IMR-90 (cell line): ENCODE measurements around the gene EP300.
"Not testable (repeated sequence)": the region's sequence is repeated elsewhere in the genome, so short reads cannot be mapped to it uniquely, and the experiment has no call there.

Source experiments
- BHLHE40 ChIP-seq: fragments of 150-350 bp; IDR thresholded peaks from 2 replicates; pipeline ENCODE4 v1.6.1; 2016; ENCODE audit warnings: mild to moderate bottlenecking, low read depth, low read length
- CEBPB ChIP-seq: IDR thresholded peaks from 2 replicates; pipeline ENCODE4 v1.6.1; 2012; ENCODE audit warnings: low read depth, low read length, improper control_type of control experiment
- CHD1 ChIP-seq: IDR thresholded peaks from 2 replicates; pipeline ENCODE4 v1.6.1; 2012; ENCODE audit warnings: low read depth, low read length, improper control_type of control experiment
- CTCF ChIP-seq: conservative IDR thresholded peaks from 2 replicates; pipeline ENCODE4 v1.5.1; 2012; ENCODE audit warnings: mild to moderate bottlenecking, low read depth, low read length, improper control_type of control experiment
- ELK1 ChIP-seq: fragments of 150-350 bp; IDR thresholded peaks from 2 replicates; pipeline ENCODE4 v1.6.1; 2016; ENCODE audit warnings: low read depth, mild to moderate bottlenecking, low read length, moderate library complexity, borderline replicate concordance
- MAFK ChIP-seq: IDR thresholded peaks from 2 replicates; pipeline ENCODE4 v1.6.1; 2012; ENCODE audit warnings: low read depth, low read length, improper control_type of control experiment
- NFE2L2 ChIP-seq: fragments of 150-350 bp; IDR thresholded peaks from 2 replicates; pipeline ENCODE4 v1.6.1; 2016; ENCODE audit warnings: low read depth, mild to moderate bottlenecking, low read length
- POLR2A ChIP-seq: IDR thresholded peaks from 2 replicates; pipeline ENCODE4 v1.6.1; 2012; ENCODE audit warnings: mild to moderate bottlenecking, low read depth, low read length
- RCOR1 ChIP-seq: IDR thresholded peaks from 2 replicates; pipeline ENCODE4 v1.6.1; 2012; ENCODE audit warnings: mild to moderate bottlenecking, low read length, improper control_type of control experiment; ENCODE audit not compliant: insufficient replicate concordance
- RFX5 ChIP-seq: IDR thresholded peaks from 2 replicates; pipeline ENCODE4 v1.8.0; 2012; ENCODE audit warnings: low read depth, mild to moderate bottlenecking, low read length, moderate library complexity
- USF2 ChIP-seq: fragments of 150-350 bp; IDR thresholded peaks from 2 replicates; pipeline ENCODE4 v1.6.1; 2017; ENCODE audit warnings: mild to moderate bottlenecking, antibody characterized with exemption, low read length, low read depth

- TF ChIP-seq CHD1, ELK1, MAFK, CTCF, NFE2L2, USF2, BHLHE40, RCOR1, POLR2A, RFX5, CEBPB: not testable (repeated sequence)
Observed at GRCh38 chr22:41106969-41107325, 14.6 kb downstream of the EP300 start.
